Measurements from ENCODE around the gene WDR27.
A peak's percentile ranks its signal among the peaks of the same experiment; 100 is the strongest.
"Not testable (repeated sequence)": the region's sequence is repeated elsewhere in the genome, so short reads cannot be mapped to it uniquely, and the experiment has no call there.

WDR27 gene

DNA sequence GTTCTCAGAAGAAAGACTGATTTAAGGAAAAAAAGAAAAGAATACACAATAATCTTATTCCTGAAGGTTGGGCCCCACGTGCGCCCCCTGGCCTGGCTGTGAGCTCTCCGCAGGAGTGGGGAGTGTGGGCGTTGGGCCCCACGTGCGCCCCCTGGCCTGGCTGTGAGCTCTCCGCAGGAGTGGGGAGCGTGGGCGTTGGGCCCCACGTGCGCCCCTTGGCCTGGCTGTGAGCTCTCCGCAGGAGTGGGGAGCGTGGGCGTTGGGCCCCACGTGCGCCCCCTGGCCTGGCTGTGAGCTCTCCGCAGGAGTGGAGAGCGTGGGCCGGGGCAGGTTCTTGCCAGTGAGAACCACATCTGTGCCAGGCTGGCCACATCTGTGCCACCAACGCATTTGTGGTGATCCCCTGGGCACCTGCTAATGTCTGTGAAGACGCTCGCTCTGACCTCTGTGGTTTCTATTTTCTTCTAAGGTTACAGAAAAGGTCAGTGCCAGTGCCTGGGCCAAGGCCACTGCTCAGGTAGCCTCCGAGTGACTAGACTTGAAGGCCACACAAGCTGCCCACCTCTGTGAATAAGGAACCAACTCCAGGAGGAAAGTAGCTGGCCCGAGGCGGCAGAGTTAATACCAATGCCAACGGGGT lies 41.0 kb downstream of the WDR27 start:
- no peak for DNase-seq

DNA sequence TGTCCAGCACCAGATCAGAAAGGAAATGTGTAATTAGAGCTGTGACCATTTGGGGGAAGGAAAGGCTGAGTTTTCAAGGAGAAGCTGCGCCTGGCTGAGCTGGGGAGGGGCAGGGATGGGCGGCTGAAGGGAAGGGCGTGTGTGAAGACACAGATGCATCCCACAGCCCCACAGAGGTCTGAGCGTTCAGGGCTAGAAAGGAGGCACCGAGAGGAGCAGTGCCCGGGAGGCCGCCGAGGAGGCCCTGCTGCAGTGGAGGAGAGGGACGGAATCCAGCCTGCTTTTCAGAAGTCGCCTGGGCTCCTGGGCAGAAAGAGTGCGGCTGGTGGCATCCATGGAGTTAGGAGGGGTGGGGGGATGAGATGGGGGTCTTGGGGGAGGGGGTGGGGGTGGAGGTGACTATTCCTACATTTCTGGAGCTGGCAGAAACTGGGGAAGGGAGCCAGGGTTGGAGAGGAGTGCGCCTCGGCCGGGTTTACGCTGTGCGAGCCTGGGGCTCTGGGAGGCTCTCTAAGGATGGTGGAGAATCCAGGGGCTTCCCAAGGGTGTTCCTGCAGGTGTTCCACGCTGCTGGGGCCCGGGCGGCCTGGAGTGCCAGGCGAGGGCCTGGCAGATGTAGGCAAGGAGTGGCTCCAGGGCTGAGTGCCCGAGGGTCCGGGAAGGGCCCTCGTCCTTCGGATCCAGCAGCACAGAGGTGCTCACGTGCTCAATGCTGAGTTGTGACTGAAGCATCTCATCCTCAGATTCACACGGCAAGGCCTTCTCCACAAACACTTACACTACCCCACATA lies 41.8 kb downstream of the WDR27 start:
- DNase-seq: no peak

DNA sequence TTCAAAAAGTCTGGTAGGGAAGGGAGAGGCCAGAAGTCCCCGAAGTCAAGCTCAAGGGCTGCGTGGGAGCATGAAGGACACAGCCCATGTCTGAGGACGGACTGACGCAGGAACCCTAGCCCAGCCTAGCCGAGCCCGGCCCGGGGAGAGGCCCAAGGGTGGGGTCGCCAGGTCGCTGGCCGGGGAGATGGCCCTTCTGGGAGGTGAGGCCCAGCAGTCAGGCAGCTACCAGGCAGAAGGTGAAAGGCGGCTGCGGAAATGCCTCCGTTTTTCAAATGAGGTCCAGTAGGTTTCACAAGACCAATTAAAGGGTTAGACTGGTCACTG lies 44.6 kb downstream of the WDR27 start:
- no peak for DNase-seq

DNA sequence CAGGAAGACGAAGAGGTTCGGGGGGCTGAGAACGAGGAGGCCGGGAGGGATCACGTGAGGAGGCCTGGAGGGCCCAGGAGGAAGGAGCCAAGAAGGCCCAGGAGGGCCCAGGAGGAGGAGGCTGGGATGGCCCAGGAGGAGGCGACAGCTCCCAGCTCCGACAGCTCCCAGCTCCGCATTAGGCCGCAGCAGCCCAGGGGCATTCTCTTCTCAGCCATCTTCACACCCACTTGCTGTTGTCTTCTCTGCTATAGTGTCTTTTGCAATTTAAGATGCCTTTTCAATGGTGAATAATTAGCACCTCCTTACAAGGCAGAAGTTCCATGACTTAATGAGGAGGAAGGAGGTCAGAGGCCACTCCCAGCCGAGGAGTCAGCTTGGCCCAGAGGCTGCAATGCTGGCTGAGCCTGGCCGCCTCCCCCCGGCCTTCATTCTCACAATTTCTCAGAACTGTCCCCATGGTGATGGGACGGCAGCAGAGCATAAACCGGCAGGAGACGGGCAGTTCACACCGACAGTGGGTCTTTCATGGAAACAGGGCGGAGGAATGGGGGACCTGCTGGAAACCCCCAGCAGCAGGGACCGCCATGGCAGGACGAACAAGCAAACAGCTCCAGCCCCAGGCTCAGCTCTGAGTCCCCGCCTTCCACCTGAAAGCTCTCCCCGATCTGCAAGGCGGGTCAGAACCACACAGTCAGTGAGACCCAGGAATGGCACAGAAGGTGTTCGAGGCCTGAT lies 45.1 kb downstream of the WDR27 start:
- DNase-seq: no peak

DNA sequence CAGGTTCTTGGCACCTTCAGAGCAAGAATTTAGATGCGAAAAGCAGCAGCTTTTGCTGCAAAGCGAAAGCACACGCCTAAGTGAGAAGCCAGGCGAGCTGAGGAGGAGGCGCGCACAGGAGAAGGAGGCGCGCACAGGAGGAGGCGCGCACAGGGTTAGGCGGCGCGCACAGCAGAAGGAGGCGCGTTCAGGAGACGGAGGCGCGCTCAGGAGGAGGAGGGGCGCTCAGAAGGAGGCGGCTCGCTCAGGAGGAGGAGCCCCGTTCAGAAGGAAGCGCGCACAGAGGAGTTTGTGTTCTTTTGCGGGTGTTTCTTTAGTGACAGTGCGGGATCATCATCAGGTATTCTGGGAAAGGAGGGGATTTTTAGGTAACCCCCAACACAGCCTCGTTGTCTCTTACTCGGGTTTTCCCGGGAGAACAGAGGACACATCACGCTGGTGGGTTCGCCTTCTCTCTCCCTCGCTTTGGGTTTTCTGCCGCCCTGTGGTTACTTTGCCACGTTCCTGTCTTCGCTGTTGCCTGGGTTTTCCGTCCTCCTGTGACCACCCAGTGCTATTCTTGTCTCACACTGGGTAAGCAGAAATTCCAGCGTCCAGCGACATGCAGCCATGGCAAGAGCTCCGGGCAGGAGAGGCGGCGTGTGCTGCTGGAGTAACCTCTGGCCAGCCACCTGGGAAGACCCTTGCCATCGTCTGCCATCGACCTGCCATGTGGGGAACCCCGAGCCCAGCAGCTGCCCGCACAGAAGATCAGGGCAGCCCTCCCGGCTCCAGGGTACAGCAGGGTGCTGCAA lies 47.0 kb downstream of the WDR27 start:
- DNase-seq: peak; percentile 50

DNA sequence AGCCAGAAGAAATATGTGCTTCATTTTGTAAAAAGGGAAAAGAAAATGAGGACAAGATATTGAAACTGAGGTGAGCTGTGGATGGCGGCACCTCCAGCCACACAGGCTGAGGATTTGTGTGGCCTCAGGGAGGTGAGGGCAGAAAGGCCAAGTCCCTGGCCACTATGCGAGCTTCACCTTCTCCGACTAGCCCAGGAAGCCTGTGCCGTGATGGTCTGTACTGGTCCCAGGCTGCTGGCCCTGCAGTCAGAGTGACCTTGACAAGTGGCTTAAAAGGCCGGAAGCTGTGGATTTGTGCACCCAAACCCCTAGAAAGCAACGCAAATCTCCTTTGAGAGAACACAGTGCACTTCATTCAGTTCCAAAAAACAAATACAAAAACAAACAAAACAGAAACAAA lies 48.1 kb downstream of the WDR27 start:
- no peak for DNase-seq

- no peak for DNase-seq
Measured at GRCh38 chr6:169652896-169653295, 48.9 kb downstream of the WDR27 start.

DNA sequence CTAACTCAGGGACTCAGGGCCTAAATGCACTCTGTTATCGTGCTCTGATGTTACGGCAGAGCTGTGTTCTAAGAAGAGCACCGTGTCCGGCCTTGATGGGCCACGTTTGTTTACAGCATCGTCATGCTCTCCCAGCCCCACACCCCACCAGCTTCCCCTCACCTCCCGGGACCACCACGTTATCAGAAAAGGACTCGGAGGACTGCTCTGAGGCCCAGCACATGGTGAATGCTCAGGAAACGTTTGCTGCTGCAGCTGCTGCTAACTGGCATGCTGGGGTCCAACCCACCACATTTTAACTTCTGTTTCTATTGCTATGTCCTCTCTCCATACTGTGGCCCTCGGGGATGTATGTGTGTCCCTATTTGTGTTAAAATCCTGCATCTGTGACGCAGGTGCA lies 50.3 kb downstream of the WDR27 start:
- no peak for DNase-seq

DNA sequence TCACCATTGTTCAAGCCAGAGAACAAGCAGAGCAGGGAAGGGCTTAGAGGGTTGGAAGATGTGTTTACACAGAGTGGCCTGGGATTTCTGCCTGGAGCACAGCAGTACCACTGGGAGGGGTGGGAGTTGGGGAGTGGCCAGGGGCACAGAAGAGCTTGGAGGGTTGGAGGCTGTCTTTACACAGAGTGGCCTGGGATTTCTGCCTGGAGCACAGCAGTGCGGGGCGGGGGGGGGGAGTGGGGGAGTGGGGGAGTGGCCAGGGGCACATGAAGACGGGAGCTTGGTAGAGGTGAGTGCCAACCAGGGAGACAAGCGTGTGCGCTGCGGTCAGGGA lies 50.9 kb downstream of the WDR27 start:
- DNase-seq: no peak

- DNase-seq: no peak
Measured at GRCh38 chr6:169650241-169650958, 51.4 kb downstream of the WDR27 start.

DNA sequence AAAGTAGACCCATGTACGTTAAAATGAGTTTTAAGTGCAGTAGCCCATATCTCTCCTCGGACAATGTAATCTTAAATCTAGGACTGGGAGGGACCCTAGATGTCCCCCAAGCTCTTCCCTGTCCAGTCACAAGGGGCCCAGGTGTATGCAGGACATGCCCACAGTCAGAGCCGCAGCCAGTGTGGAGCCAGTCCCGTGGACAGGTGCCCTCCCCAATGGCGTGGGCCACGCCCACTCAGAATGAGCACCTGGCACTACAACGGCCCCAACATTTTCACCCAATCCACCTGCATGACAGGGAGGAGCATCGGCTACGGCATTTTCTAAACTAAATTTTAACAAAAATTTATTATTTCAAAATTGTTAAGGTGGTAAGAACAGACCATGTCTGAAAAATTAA lies 53.2 kb downstream of the WDR27 start:
- no peak for DNase-seq

- no peak for DNase-seq
Measured at GRCh38 chr6:169648092-169648491, 53.7 kb downstream of the WDR27 start.

DNA sequence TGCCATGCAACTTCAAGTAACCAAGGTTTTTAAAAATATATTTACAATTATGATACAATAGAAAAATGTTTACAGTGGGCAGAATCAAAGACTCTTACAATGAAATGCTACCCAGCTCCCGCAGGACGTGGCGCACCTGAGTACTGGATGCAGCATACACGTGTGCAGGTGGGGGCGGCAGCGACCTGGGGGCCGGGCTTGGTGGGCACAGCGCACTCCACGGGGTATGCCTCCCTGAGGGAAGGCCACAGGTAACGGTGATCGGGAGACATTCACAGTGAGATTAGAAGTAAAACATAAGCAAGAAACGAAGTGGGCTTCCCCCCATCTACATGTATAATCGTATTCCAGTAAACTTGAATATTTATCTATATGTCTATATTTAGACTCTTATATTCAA lies 54.2 kb downstream of the WDR27 start:
- DNase-seq: no peak

GRCh38 chr6:169646906-169647567 lies 54.8 kb downstream of the WDR27 start:
- no peak for DNase-seq

GRCh38 chr6:169645459-169645858 lies 56.4 kb downstream of the WDR27 start:
- DNase-seq: not testable (repeated sequence)

DNA sequence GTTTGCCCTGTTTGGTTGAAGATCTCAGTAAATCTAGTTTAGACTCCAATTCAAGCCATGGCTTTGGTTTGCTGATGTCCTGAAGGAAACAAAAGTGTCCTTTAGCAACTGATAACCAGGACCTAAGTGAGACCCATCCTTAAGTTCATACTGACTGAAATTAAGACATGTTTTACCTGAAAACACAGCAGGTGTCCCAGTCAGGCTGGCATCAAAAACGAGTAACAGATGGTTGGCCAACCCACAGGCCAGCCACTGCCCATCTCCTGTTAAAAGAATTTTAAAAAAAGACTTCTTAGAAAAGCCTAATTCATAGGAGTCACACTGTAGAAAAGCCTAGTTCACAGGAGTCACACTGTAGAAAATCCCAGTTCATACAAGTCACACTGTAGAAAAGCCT lies 58.3 kb downstream of the WDR27 start:
- DNase-seq: no peak

GRCh38 chr6:169642455-169642854 lies 59.4 kb downstream of the WDR27 start:
- no peak for DNase-seq

DNA sequence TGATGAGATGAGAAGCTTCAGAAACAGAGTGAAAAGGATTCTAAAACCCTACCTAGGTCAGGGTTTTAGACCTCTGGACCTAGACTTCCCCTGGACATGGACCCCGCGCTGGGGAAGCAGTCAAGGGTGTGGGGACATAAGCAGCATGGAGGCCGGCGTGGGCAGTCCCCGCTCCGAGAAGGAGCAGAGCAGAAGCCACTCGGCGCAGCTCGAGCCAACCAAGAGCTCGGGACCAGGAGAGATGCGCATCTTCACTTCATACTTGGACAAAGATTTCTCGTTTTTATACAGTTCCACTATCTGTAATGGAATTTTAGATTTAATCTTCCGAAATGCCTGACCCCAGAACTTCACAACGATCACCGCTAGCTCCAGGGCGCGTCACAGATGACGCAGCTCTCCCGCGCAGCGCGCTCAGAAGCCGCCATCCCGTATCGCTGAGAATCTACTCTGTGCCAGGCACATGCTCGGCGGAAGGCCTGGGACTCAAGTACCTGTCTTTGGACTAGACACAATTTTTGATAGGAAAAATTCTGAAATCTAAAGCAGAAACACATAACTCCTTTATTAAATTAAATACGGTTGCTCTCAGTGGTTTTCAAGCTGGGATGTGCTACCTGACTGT lies 60.3 kb downstream of the WDR27 start:
- DNase-seq: no peak

DNA sequence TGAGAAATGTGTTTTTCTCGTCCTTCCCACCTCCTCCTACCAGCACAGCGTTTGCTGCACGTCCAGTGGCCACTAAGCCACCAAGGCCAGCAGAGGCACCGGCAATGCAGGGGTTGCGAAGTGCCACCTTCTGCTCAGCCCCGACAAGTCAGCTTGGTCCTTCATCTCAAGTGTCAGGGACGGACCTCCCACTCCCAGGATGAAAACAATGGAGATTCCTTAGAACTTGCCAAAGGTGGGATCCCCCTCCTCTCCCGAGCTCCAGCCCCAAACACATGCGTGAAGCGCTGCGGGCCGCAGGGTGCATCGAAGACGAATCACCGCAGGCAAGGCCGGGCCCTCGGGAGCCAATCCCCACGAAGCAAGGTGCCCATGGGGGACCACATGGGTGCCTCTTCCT lies 60.8 kb downstream of the WDR27 start:
- no peak for DNase-seq

DNA sequence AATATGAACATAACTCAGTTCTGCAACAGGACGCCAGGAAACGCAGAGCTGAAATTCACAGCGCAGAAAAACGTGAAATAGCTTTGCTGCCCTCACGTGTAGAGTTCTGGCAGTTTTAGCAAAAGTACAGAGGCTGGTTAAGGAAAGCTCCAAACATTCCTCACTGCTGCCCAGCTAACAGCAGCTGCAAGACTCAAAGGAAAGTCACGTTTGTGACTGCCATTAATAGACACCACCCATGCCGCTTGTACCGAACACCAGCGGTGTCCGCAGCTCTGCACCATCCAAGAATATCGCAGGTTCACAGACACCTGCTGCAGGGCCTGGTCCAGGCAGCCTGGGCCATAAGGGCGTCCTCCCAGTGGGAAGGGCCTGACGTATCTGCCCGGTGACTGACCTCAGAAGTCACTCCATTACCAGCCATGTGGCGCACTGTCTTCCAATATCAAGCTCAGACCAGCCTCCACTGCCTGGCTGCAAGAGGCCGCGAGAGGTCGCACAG lies 61.4 kb downstream of the WDR27 start:
- DNase-seq: no peak

- no peak for DNase-seq
Measured at GRCh38 chr6:169639653-169640278, 62.1 kb downstream of the WDR27 start.

Data from activated CD4-positive, alpha-beta T cell treated with anti-CD3 and anti-CD28 coated beads for 1 hour (primary cell).